Spleen (tissue), 7 donors: Measurements from ENCODE around the gene LHB.

Experiments
- POLR2A ChIP-seq, 3 donors: fragments of 450-650 bp; IDR thresholded peaks; one replicate each; pipeline ENCODE4 v1.5.1; 2017; ENCODE audit warnings: antibody characterized with exemption in 3 of 3, mild to moderate bottlenecking in 1 of 3
- POLR2AphosphoS5 ChIP-seq, 3 donors: sonication (generic); formaldehyde crosslinking; IDR thresholded peaks; one replicate each; pipeline ENCODE4 v1.5.1; 2017; ENCODE audit warnings: antibody characterized with exemption in 3 of 3
- TF ChIP-seq, protein P1 (sequence below), 11 experiments: fragments of 200-600 bp in 7 of 11; fragments of 450-650 bp in 4 of 11; sonication (generic) in 4 of 11; IDR thresholded peaks in 8 of 11; conservative IDR thresholded peaks in 3 of 11; 1 replicate in 7 of 11; 2 replicates in 4 of 11; pipeline versions ENCODE4 v1.4.0 to v1.8.0; 2016 to 2021; ENCODE audit warnings: antibody characterized with exemption in 11 of 11, inconsistent platforms in 4 of 11, mild to moderate bottlenecking in 1 of 11
- donor health status: DM: no; HTN: no; CAD: no; lungs with moderate emphysema.
- donor health status: DM: no; HTN: no; CAD: no.
- donor health status: DM: no; HTN: no; CAD: no.

DNA sequence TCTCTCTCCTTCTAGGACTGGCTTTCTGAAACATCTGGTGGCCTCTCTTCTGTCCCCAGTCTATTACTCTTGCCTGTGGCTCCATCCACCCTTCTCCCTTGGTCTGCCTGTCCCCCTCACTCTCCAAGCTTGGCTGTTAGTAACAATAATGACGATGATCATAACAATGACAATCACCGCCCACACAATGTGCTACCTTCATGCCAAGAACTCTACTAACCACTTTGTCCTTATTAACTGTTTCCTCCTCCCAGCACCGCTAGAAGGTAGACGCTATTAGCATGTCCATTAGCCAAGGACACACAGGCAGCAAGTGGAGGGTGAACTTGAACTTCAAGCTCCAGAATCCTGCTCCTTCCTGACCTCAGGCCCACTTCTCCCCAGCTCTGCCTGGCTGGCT, 26.5 kb downstream of the LHB start:
- TF ChIP-seq, protein P1, sequence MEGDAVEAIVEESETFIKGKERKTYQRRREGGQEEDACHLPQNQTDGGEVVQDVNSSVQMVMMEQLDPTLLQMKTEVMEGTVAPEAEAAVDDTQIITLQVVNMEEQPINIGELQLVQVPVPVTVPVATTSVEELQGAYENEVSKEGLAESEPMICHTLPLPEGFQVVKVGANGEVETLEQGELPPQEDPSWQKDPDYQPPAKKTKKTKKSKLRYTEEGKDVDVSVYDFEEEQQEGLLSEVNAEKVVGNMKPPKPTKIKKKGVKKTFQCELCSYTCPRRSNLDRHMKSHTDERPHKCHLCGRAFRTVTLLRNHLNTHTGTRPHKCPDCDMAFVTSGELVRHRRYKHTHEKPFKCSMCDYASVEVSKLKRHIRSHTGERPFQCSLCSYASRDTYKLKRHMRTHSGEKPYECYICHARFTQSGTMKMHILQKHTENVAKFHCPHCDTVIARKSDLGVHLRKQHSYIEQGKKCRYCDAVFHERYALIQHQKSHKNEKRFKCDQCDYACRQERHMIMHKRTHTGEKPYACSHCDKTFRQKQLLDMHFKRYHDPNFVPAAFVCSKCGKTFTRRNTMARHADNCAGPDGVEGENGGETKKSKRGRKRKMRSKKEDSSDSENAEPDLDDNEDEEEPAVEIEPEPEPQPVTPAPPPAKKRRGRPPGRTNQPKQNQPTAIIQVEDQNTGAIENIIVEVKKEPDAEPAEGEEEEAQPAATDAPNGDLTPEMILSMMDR (IDR thresholded peaks at IDR 0.05 in 8 of 11, conservative IDR thresholded peaks at IDR 0.05 in 3 of 11) = no peak
- TF ChIP-seq POLR2A (IDR thresholded peaks at IDR 0.05) = no peak
- no peak for TF ChIP-seq POLR2AphosphoS5 (IDR thresholded peaks at IDR 0.05)
